Measurements from ENCODE around the gene VWA5B2. TPM values are rescaled to one million over a fixed set of nuclear protein-coding genes. Genes with fewer than 3 reads are reported as not detected.

Gene VWA5B2
- total RNA-seq, 1 donor from 2014 or later: 23.7 TPM

GRCh38 chr3:184223946-184224345, 5.4 kb upstream of the VWA5B2 start:
- Mint-ChIP-seq H3K9me3 (no peaks in the 10 kb centered on the region), H3K27ac (no peak overlapping the region), H3K4me3 (no peak overlapping the region), H3K36me3 (no peaks in the 10 kb centered on the region), H3K27me3 (peaks cover 59% of the 10 kb centered on the region), H3K4me1 (ENCODE audit: unreplicated experiment) (no peaks in the 10 kb centered on the region)
- TF ChIP-seq CTCF (conservative IDR thresholded peaks at IDR 0.05): no peak
- DNase-seq (ENCODE audit: extremely low spot score, unreplicated experiment): no peak

GRCh38 chr3:184227481-184227935, 1.9 kb upstream of the VWA5B2 start:
- Mint-ChIP-seq H3K4me3 (peak overlapping the region; percentile 45), H3K9me3 (no peaks in the 10 kb centered on the region), H3K4me1 (ENCODE audit: unreplicated experiment) (peaks cover 7% of the 10 kb centered on the region), H3K27ac (no peak overlapping the region), H3K36me3 (no peaks in the 10 kb centered on the region), H3K27me3 (peaks cover 73% of the 10 kb centered on the region)
- peak; percentile 83 for TF ChIP-seq CTCF (conservative IDR thresholded peaks at IDR 0.05)
- no peak for DNase-seq (ENCODE audit: extremely low spot score, unreplicated experiment)

GRCh38 chr3:184228376-184229137, 828 bp upstream of the VWA5B2 start:
- no peaks in the 10 kb centered on the region for H3K9me3 Mint-ChIP-seq
- H3K4me3 Mint-ChIP-seq: peak overlapping the region; percentile 73
- H3K36me3 Mint-ChIP-seq: no peaks in the 10 kb centered on the region
- no peak overlapping the region for H3K27ac Mint-ChIP-seq
- no peak for TF ChIP-seq CTCF (conservative IDR thresholded peaks at IDR 0.05)
- H3K4me1 Mint-ChIP-seq (ENCODE audit: unreplicated experiment): peaks cover 7% of the 10 kb centered on the region
- peaks cover 75% of the 10 kb centered on the region for H3K27me3 Mint-ChIP-seq
- DNase-seq (ENCODE audit: extremely low spot score, unreplicated experiment): no peak

GRCh38 chr3:184230081-184230602, 757 bp downstream of the VWA5B2 start:
- no peaks in the 10 kb centered on the region for H3K9me3 Mint-ChIP-seq
- H3K4me3 Mint-ChIP-seq: no peak overlapping the region
- no peak overlapping the region for H3K27ac Mint-ChIP-seq
- no peaks in the 10 kb centered on the region for H3K36me3 Mint-ChIP-seq
- DNase-seq (ENCODE audit: extremely low spot score, unreplicated experiment): no peak
- no peak for TF ChIP-seq CTCF (conservative IDR thresholded peaks at IDR 0.05)
- H3K27me3 Mint-ChIP-seq: peaks cover 76% of the 10 kb centered on the region
- peaks cover 7% of the 10 kb centered on the region for H3K4me1 Mint-ChIP-seq (ENCODE audit: unreplicated experiment)

GRCh38 chr3:184230603-184231528, 1.5 kb downstream of the VWA5B2 start:
- no peak for DNase-seq (ENCODE audit: extremely low spot score, unreplicated experiment)

More at GRCh38 chr3:184230603-184231528, 1.5 kb downstream of the VWA5B2 start:
- TF ChIP-seq CTCF (conservative IDR thresholded peaks at IDR 0.05): no peak
- H3K27ac Mint-ChIP-seq: peak overlapping the region; percentile 47
- H3K9me3 Mint-ChIP-seq: no peaks in the 10 kb centered on the region
- H3K36me3 Mint-ChIP-seq: no peaks in the 10 kb centered on the region
- peaks cover 78% of the 10 kb centered on the region for H3K27me3 Mint-ChIP-seq
- H3K4me1 Mint-ChIP-seq (ENCODE audit: unreplicated experiment): peaks cover 7% of the 10 kb centered on the region
- H3K4me3 Mint-ChIP-seq: peak overlapping the region; percentile 81

All from type B pancreatic cell (in vitro differentiated cells).